ENCODE measurements around the gene ABLIM1. TPM values are rescaled to one million over a fixed set of nuclear protein-coding genes. Genes with fewer than 3 reads are reported as not detected.

The ABLIM1 gene
- total and polyA plus RNA-seq, 2 of the 13 experiments (the other 11 are each of a cell fraction or from before 2014, with no cell fraction given): 59.4 to 92.7 TPM

DNA sequence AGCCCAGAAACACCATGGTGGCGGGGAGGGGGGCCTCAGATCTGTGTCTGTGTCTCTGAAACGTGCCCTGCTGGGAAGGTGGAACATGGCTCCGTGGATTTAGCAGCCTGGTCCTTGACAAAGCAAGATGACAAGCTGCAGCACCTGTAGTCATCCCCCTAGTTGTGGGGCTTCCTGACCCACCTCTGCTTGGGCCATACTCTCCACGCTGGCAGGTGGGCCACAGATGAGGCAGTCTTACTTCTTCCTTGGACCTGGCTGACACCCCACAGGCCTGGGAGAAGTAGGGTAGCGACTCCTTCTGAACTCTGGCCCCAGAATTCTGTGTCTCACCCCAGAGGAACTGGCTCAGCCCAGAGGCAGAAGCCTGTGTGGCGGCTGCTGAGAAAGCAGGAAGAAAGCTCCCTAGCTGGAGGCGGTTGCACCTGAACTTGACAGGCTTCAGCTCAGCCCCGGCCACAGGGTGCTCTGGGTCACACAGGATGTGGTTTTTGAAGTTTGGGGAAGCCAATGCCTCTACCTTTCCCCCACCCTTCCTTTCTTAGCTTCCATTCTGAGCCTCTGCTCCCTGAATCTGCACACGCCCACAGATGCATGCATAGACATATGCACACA, 113.9 kb downstream of the ABLIM1 start:
- Histone ChIP-seq H3K9me3 (ENCODE audit: low read length) (no peaks in the 10 kb centered on the region), H3K36me3 (replicated peaks in 1 of 2; ENCODE audit: control insufficient read depth in 1 of 2, insufficient read depth in 2 of 2, low read length in 2 of 2) (no peaks in the 10 kb centered on the region), H3K4me2 (ENCODE audit: low read depth, low read length) (no peak overlapping the region), H3K27me3 (ENCODE audit: control insufficient read depth in 1 of 2, insufficient read depth in 2 of 2, low read length in 2 of 2) (no peaks in the 10 kb centered on the region), H3K9ac (ENCODE audit: insufficient read depth, low read depth, low read length) (no peak overlapping the region), H3K4me3 (replicated peaks in 1 of 3; ENCODE audit: insufficient read depth in 1 of 3, low read depth in 2 of 3, low read length in 3 of 3) (no peak overlapping the region), H3K27ac (ENCODE audit: extremely low read length, insufficient read depth, low read length) (no peak overlapping the region), H2AFZ (ENCODE audit: low read length) (no peak overlapping the region), H3K4me1 (ENCODE audit: insufficient read depth, low read length) (peaks cover 19% of the 10 kb centered on the region), H3K79me2 (ENCODE audit: insufficient read depth, low read length) (no peaks in the 10 kb centered on the region), H4K20me1 (ENCODE audit: insufficient read depth, low read length) (no peaks in the 10 kb centered on the region)
- ATAC-seq (no peak; the same call in 2 of the 3 replicates), FAIRE-seq (no peak), DNase-seq (ENCODE audit: low spot score) (no peak)
- POLR2A ChIA-PET: no interaction called here
- in situ Hi-C loops (cut with HindIII; ENCODE audit: extremely low pct_ligation_motif_present, low pct_unique_long_range_greater_than_20kb): no loop called here
- CTCF ChIA-PET (ENCODE audit: low intra/inter-chr PET ratio, low total read pairs): no interaction called here
- 64% methylated on average over 6 of the region's 9 CpGs for whole genome bisulfite sequencing (ENCODE audit: low lambda C conversion rate)
- no TSS peak for BruUV-seq (replicated peaks)
- TF ChIP-seq MNT (IDR thresholded peaks at IDR 0.05): no peak
- TF ChIP-seq PLSCR1 (CRISPR knock-in tag; IDR thresholded peaks at IDR 0.05; ENCODE audit: borderline replicate concordance): no peak
- TF ChIP-seq, protein P1, sequence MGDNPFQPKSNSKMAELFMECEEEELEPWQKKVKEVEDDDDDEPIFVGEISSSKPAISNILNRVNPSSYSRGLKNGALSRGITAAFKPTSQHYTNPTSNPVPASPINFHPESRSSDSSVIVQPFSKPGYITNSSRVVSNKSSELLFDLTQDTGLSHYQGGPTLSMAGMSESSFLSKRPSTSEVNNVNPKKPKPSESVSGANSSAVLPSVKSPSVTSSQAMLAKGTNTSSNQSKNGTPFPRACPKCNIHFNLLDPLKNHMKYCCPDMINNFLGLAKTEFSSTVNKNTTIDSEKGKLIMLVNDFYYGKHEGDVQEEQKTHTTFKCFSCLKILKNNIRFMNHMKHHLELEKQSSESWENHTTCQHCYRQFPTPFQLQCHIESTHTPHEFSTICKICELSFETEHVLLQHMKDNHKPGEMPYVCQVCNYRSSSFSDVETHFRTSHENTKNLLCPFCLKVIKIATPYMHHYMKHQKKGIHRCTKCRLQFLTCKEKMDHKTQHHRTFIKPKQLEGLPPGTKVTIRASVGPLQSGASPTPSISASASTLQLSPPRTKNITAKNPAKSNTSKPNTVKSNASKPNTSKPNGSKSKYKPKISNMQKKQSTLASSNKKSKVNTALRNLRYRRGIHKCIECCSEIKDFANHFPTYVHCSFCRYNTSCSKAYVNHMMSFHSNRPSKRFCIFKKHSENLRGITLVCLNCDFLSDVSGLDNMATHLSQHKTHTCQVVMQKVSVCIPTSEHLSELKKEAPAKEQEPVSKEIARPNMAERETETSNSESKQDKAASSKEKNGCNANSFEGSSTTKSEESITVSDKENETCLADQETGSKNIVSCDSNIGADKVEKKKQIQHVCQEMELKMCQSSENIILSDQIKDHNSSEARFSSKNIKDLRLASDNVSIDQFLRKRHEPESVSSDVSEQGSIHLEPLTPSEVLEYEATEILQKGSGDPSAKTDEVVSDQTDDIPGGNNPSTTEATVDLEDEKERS (CRISPR knock-in tag; IDR thresholded peaks at IDR 0.05): no peak
- TF ChIP-seq ZBTB33 (CRISPR knock-in tag; IDR thresholded peaks at IDR 0.05): peak; percentile 85; the same call in 1 of the 2 replicates
- intact Hi-C loops (cut with micrococcal nuclease; ENCODE audit: unreplicated experiment): no loop called here

Data from HepG2 (cell line).